ENCODE measurements around the gene ASXL1.

DNA sequence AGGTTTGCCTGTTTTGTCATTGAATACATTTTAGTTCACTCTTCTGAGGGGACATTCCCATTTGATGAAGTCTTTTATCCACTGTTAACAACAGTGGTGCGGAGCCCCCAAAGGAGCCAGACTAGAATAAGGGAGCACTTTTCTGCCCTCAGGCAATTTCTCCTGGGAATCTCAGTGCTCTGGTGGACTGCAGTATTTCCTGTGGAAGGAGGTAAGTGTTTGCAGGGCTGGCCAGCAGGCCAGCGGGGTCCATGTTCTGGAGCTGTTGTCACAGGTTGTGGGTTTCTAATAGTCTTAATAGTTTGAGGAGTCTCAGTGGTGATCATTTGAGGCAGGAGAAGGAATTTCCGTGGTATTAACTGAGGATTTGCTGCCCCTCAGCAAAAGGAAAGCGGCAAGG, 83.5 kb downstream of the ASXL1 start:
- TF ChIP-seq EZH2phosphoT487 (IDR thresholded peaks at IDR 0.05; ENCODE audit: unreplicated experiment) (no peak), POLR2AphosphoS5 (IDR thresholded peaks at IDR 0.05; ENCODE audit: low read depth) (no peak)
- TF ChIP-seq, protein P1, sequence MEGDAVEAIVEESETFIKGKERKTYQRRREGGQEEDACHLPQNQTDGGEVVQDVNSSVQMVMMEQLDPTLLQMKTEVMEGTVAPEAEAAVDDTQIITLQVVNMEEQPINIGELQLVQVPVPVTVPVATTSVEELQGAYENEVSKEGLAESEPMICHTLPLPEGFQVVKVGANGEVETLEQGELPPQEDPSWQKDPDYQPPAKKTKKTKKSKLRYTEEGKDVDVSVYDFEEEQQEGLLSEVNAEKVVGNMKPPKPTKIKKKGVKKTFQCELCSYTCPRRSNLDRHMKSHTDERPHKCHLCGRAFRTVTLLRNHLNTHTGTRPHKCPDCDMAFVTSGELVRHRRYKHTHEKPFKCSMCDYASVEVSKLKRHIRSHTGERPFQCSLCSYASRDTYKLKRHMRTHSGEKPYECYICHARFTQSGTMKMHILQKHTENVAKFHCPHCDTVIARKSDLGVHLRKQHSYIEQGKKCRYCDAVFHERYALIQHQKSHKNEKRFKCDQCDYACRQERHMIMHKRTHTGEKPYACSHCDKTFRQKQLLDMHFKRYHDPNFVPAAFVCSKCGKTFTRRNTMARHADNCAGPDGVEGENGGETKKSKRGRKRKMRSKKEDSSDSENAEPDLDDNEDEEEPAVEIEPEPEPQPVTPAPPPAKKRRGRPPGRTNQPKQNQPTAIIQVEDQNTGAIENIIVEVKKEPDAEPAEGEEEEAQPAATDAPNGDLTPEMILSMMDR (conservative IDR thresholded peaks at IDR 0.05; ENCODE audit: low read depth in 2 of 2): no peak
- TF ChIP-seq, protein P2, sequence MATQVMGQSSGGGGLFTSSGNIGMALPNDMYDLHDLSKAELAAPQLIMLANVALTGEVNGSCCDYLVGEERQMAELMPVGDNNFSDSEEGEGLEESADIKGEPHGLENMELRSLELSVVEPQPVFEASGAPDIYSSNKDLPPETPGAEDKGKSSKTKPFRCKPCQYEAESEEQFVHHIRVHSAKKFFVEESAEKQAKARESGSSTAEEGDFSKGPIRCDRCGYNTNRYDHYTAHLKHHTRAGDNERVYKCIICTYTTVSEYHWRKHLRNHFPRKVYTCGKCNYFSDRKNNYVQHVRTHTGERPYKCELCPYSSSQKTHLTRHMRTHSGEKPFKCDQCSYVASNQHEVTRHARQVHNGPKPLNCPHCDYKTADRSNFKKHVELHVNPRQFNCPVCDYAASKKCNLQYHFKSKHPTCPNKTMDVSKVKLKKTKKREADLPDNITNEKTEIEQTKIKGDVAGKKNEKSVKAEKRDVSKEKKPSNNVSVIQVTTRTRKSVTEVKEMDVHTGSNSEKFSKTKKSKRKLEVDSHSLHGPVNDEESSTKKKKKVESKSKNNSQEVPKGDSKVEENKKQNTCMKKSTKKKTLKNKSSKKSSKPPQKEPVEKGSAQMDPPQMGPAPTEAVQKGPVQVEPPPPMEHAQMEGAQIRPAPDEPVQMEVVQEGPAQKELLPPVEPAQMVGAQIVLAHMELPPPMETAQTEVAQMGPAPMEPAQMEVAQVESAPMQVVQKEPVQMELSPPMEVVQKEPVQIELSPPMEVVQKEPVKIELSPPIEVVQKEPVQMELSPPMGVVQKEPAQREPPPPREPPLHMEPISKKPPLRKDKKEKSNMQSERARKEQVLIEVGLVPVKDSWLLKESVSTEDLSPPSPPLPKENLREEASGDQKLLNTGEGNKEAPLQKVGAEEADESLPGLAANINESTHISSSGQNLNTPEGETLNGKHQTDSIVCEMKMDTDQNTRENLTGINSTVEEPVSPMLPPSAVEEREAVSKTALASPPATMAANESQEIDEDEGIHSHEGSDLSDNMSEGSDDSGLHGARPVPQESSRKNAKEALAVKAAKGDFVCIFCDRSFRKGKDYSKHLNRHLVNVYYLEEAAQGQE (IDR thresholded peaks at IDR 0.05; ENCODE audit: unreplicated experiment): no peak
- TF ChIP-seq, protein P3, sequence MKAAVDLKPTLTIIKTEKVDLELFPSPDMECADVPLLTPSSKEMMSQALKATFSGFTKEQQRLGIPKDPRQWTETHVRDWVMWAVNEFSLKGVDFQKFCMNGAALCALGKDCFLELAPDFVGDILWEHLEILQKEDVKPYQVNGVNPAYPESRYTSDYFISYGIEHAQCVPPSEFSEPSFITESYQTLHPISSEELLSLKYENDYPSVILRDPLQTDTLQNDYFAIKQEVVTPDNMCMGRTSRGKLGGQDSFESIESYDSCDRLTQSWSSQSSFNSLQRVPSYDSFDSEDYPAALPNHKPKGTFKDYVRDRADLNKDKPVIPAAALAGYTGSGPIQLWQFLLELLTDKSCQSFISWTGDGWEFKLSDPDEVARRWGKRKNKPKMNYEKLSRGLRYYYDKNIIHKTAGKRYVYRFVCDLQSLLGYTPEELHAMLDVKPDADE (IDR thresholded peaks at IDR 0.05): no peak

Measured in GM23338 (cell line).